Measurements from ENCODE around the gene C5. TPM values are rescaled to one million over a fixed set of nuclear protein-coding genes. Genes with fewer than 3 reads are reported as not detected.

Gene C5
- total RNA-seq, 1 experiment from 2014 or later, result 0.74 TPM

- H3K27ac Mint-ChIP-seq, result peak overlapping the region in 1 of 3 experiments; percentile 49; a peak in 2 of 7 replicates
- Histone ChIP-seq H2AFZ (ENCODE audit: low read length) (no peak overlapping the region), H4K91ac (ENCODE audit: insufficient read length, low read depth, low read length) (no peak overlapping the region), H3T11ph (ENCODE audit: low read length) (no peak overlapping the region), H3K4me1 (ENCODE audit: insufficient read depth, low read length) (no peaks in the 10 kb centered on the region), H3K27ac (ENCODE audit: insufficient read length, low read depth, low read length) (no peak overlapping the region), H3K56ac (ENCODE audit: insufficient read length, low read depth, low read length) (no peak overlapping the region), H3K4me2 (ENCODE audit: insufficient read depth, insufficient read length, low read length) (no peak overlapping the region), H2BK15ac (ENCODE audit: low read depth, low read length) (no peak overlapping the region), H3K9me3 (ENCODE audit: control insufficient read depth, low read depth, low read length) (no peaks in the 10 kb centered on the region), H4K5ac (ENCODE audit: insufficient read length, low read depth, low read length) (no peak overlapping the region), H2BK120ac (ENCODE audit: low read depth, low read length, poor library complexity, severe bottlenecking) (no peak overlapping the region), H2BK12ac (ENCODE audit: insufficient read length, low read depth, low read length) (no peak overlapping the region), H2BK5ac (ENCODE audit: insufficient read length, low read length) (no peak overlapping the region), H3K4ac (ENCODE audit: low read depth, low read length) (no peak overlapping the region), H3K79me1 (ENCODE audit: insufficient read depth, low read depth, low read length, poor library complexity, severe bottlenecking) (no peaks in the 10 kb centered on the region), H4K8ac (replicated peaks; ENCODE audit: insufficient read length, low read depth, low read length) (no peak overlapping the region), H3K18ac (ENCODE audit: insufficient read length, low read depth, low read length) (no peak overlapping the region), H4K20me1 (ENCODE audit: control insufficient read depth, insufficient read depth, insufficient read length) (no peaks in the 10 kb centered on the region), H3K23ac (ENCODE audit: insufficient read length, low read depth, low read length) (no peak overlapping the region), H3K14ac (ENCODE audit: insufficient read depth, low read length) (no peak overlapping the region), H3K9ac (ENCODE audit: extremely low read depth, insufficient read length, low read length) (no peak overlapping the region), H3K27me3 (ENCODE audit: insufficient read depth, low read length) (no peaks in the 10 kb centered on the region), H3K23me2 (ENCODE audit: insufficient read length, low read depth, low read length, poor library complexity, severe bottlenecking) (no peaks in the 10 kb centered on the region), H2BK20ac (ENCODE audit: low read depth, low read length, poor library complexity, severe bottlenecking) (no peak overlapping the region), H3K79me2 (ENCODE audit: insufficient read depth, low read length) (no peaks in the 10 kb centered on the region), H2AK5ac (ENCODE audit: insufficient read length, low read length) (no peak overlapping the region)
- WGBS (ENCODE audit: extremely low coverage, insufficient read length, low lambda C conversion rate), result no CpG with 5 or more reads among the region's 11 CpGs
- no peak for TF ChIP-seq CTCF (conservative IDR thresholded peaks at IDR 0.05)
- no peak overlapping the region for H3K4me3 Mint-ChIP-seq
- H3K27me3 Mint-ChIP-seq (ENCODE audit: low read depth), result no peaks in the 10 kb centered on the region
- 0 out of 7 replicates have a peak, but pooled peaks cover 0 to 2% (median 0%) of the 10 kb centered on the region in 3 experiments for H3K36me3 Mint-ChIP-seq (ENCODE audit: insufficient read depth in 1 of 3, low read depth in 3 of 3)
- 0 out of 4 replicates have a peak, but pooled peaks cover 0 to 2% of the 10 kb centered on the region in 2 experiments for H3K4me1 Mint-ChIP-seq
- no peaks in the 10 kb centered on the region for H3K9me3 Mint-ChIP-seq
- DNase-seq, result no peak
These were observed 144.5 kb downstream of the C5 start for GRCh38 chr9:120905315-120906164.

Measured in H9 (cell line).